PC-3 (cell line): ENCODE measurements around the gene LIMA1. TPM values are rescaled to one million over a fixed set of nuclear protein-coding genes. Genes with fewer than 3 reads are reported as not detected.

Experiments used
- ATAC-seq: fragments of 200-7000 bp; cut with Tn5 transposase; 2 replicates; pipeline ENCODE4 v1.9.1; 2020; ENCODE audit warnings: mild to moderate bottlenecking, moderate library complexity
- BruUV-seq: library from RNA; stranded (reverse); fragments of 400-500 nt; replicated peaks from 2 replicates; lab custom pipeline; 2021; lab: Mats Ljungman, UMichigan
- CTCF ChIA-PET: fragments of 300-600 bp; sonication (Branson Sonifier 250); formaldehyde crosslinking; loops from one replicate; lab custom pipeline; 2022; ENCODE audit warnings: antibody characterized with exemption; lab: Charles Lee
- POLR2A ChIA-PET: fragments of 300-600 bp; sonication (Branson Sonifier 250); formaldehyde crosslinking; loops from one replicate; lab custom pipeline; 2022; ENCODE audit warnings: antibody characterized with exemption; ENCODE audit not compliant: unreplicated experiment; lab: Charles Lee
- DNase-seq: peaks from one replicate; pipeline ENCODE4 v3.0.0-alpha.2; 2015
- H2AFZ ChIP-seq: fragments of 300-600 bp; sonication (generic); 2 replicates; pipeline ENCODE4 v1.6.0; 2016; ENCODE audit warnings: antibody characterized with exemption, low read length
- H3F3A ChIP-seq: fragments of 300-600 bp; sonication (generic); one replicate; pipeline ENCODE4 v1.6.0; 2017; ENCODE audit warnings: antibody characterized with exemption, low read length, control low read depth, mild to moderate bottlenecking; ENCODE audit not compliant: unreplicated experiment
- H3K27ac ChIP-seq: fragments of 300-600 bp; sonication (generic); 2 replicates; pipeline ENCODE4 v1.5.1; 2016; ENCODE audit warnings: mild to moderate bottlenecking, low read length
- H3K27me3 ChIP-seq: fragments of 300-600 bp; sonication (generic); 2 replicates; pipeline ENCODE4 v1.6.1; 2016; ENCODE audit warnings: low read length, mixed read lengths
- H3K36me3 ChIP-seq: fragments of 300-600 bp; sonication (generic); 2 replicates; pipeline ENCODE4 v1.6.1; 2016; ENCODE audit warnings: low read depth, mixed run types, low read length, mixed read lengths
- H3K4me1 ChIP-seq: fragments of 300-600 bp; sonication (generic); 2 replicates; pipeline ENCODE4 v1.5.1; 2016; ENCODE audit warnings: low read length; ENCODE audit not compliant: insufficient read depth
- H3K4me2 ChIP-seq: fragments of 300-600 bp; sonication (generic); 2 replicates; pipeline ENCODE4 v1.6.0; 2016; ENCODE audit warnings: low read length
- H3K4me3 ChIP-seq: fragments of 300-600 bp; sonication (generic); 2 replicates; pipeline ENCODE4 v1.5.1; 2016; ENCODE audit warnings: mild to moderate bottlenecking, low read length, mixed read lengths
- H3K79me2 ChIP-seq: fragments of 300-600 bp; sonication (generic); 2 replicates; pipeline ENCODE4 v1.6.1; 2017; ENCODE audit warnings: low read length, mixed read lengths
- H3K9ac ChIP-seq: fragments of 300-600 bp; sonication (generic); 2 replicates; pipeline ENCODE4 v1.6.0; 2016; ENCODE audit warnings: mild to moderate bottlenecking, low read length
- H3K9me2 ChIP-seq: fragments of 300-600 bp; sonication (generic); replicated peaks from 2 replicates; pipeline ENCODE4 v1.6.1; 2016; ENCODE audit warnings: mixed run types, low read length, mixed read lengths
- H3K9me3 ChIP-seq: fragments of 300-600 bp; sonication (generic); 2 replicates; pipeline ENCODE4 v1.6.1; 2016; ENCODE audit warnings: low read length, mixed read lengths
- H4K20me1 ChIP-seq: fragments of 300-600 bp; sonication (generic); 2 replicates; pipeline ENCODE4 v1.6.1; 2016; ENCODE audit warnings: low read length, mixed read lengths
- CTCF ChIP-seq: fragments of 300-600 bp; sonication (generic); conservative IDR thresholded peaks from 2 replicates; pipeline ENCODE4 v1.5.1; 2017; ENCODE audit warnings: antibody characterized with exemption, low read depth, mild to moderate bottlenecking, low read length
- EZH2 ChIP-seq: fragments of 300-600 bp; sonication (generic); IDR thresholded peaks from one replicate; pipeline ENCODE4 v1.6.1; 2017; ENCODE audit warnings: antibody characterized with exemption, mild to moderate bottlenecking, low read length; ENCODE audit not compliant: unreplicated experiment
- EZH2phosphoT487 ChIP-seq: fragments of 300-600 bp; sonication (generic); IDR thresholded peaks from 2 replicates; pipeline ENCODE4 v1.6.1; 2018; ENCODE audit warnings: mild to moderate bottlenecking, antibody characterized with exemption, low read length, borderline replicate concordance
- intact Hi-C: fragments of 100-400 bp; cut with micrococcal nuclease; formaldehyde crosslinking; loops from 2 replicates; pipeline ENCODE4 v1.9.0; 2023
- total RNA-seq: library from RNA; depleted of rRNA; stranded (reverse); fragments of >200 nt; gene quantifications from 2 replicates; pipeline ENCODE4 v1.2.3, GENCODE V29; 2014

The LIMA1 gene
- total RNA-seq, 1 experiment from 2014 or later = 45.1 TPM

GRCh38 chr12:50184261-50184660, 99.1 kb downstream of the LIMA1 start:
- ATAC-seq (no peak), DNase-seq (no peak)
- ChIA-PET POLR2A (no interaction called here), CTCF (interaction anchor here (1.9 kb wide), 1 partner anchor 130 kb away, joined by 5 read pairs; no protein-coding TSS in a partner anchor)
- H3F3A ChIP-seq = no peaks in the 10 kb centered on the region
- H3K27ac ChIP-seq = no peak overlapping the region
- H3K9me3 ChIP-seq = no peaks in the 10 kb centered on the region
- H3K9ac ChIP-seq = no peak overlapping the region
- peaks cover 26% of the 10 kb centered on the region for H3K4me1 ChIP-seq
- H4K20me1 ChIP-seq = no peaks in the 10 kb centered on the region
- H3K36me3 ChIP-seq = no peaks in the 10 kb centered on the region
- BruUV-seq = no TSS peak
- no peak overlapping the region for H2AFZ ChIP-seq
- H3K4me2 ChIP-seq = no peak overlapping the region
- intact Hi-C loops = loop anchor here (5.0 kb wide), 1 partner anchor 58 kb away; no protein-coding TSS in a partner anchor
- H3K4me3 ChIP-seq = no peak overlapping the region
- H3K79me2 ChIP-seq = no peaks in the 10 kb centered on the region
- H3K27me3 ChIP-seq = no peaks in the 10 kb centered on the region
- TF ChIP-seq CTCF (no peak), EZH2 (no peak), EZH2phosphoT487 (no peak)
- H3K9me2 ChIP-seq = no peaks in the 10 kb centered on the region

- Histone ChIP-seq H2AFZ (no peak overlapping the region), H3F3A (no peaks in the 10 kb centered on the region), H3K4me1 (peaks cover 26% of the 10 kb centered on the region), H3K27me3 (no peaks in the 10 kb centered on the region), H3K27ac (no peak overlapping the region), H3K36me3 (no peaks in the 10 kb centered on the region; the same call in 1 of the 2 replicates), H3K4me3 (no peak overlapping the region), H4K20me1 (no peaks in the 10 kb centered on the region), H3K79me2 (no peaks in the 10 kb centered on the region), H3K4me2 (no peak overlapping the region), H3K9me3 (no peaks in the 10 kb centered on the region), H3K9ac (no peak overlapping the region), H3K9me2 (no peaks in the 10 kb centered on the region)
- POLR2A ChIA-PET = no interaction called here
- TF ChIP-seq EZH2 (no peak), CTCF (peak; percentile 69)
- CTCF ChIA-PET = interaction anchor here (0.6 to 0.8 kb wide), 2 partner anchors 20 to 72 kb away, joined by 3 to 4 read pairs; no protein-coding TSS in a partner anchor
- DNase-seq (peak; percentile 61), ATAC-seq (peak; percentile 47)
- intact Hi-C loops = loop anchor here (1.0 to 5.0 kb wide), 3 partner anchors 60 to 132 kb away; no protein-coding TSS in a partner anchor
- no TSS peak for BruUV-seq
Observed at GRCh38 chr12:50182461-50182860, 100.9 kb downstream of the LIMA1 start.

DNA sequence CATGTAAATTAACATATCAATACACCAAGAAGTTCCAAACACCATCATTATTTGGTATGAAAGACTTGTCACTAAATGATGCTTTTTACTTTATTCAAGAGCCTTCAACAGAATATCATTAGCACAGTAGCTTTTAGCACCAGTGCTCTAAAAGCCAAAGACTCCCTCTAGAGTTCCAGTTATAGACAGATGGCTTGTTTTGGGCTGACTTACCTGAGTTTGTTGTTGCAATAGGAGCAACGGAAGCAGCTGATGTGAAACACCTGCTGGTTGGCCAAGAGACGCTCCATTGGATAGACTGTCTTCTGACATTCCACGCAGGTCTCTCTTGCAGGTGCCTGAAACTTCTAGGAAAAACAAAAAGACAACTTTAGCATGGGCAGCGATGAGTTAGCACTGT, 101.6 kb downstream of the LIMA1 start:
- no peak for DNase-seq
- no peaks in the 10 kb centered on the region for H3K27me3 ChIP-seq
- H3K27ac ChIP-seq = no peak overlapping the region
- no TSS peak for BruUV-seq
- TF ChIP-seq EZH2phosphoT487 = no peak
- no peak for TF ChIP-seq EZH2
- no peak for TF ChIP-seq CTCF
- no peaks in the 10 kb centered on the region for H4K20me1 ChIP-seq
- no peaks in the 10 kb centered on the region for H3K79me2 ChIP-seq
- ATAC-seq = no peak
- ChIA-PET POLR2A (interaction anchor here (0.6 to 0.7 kb wide), 2 partner anchors 41 to 75 kb away, joined by 3 read pairs; no protein-coding TSS in a partner anchor), CTCF (no interaction called here)
- no peaks in the 10 kb centered on the region for H3K9me3 ChIP-seq
- intact Hi-C loops = loop anchor here (1.0 to 5.0 kb wide), 3 partner anchors 61 to 133 kb away; no protein-coding TSS in a partner anchor
- no peaks in the 10 kb centered on the region for H3K9me2 ChIP-seq
- H3K36me3 ChIP-seq = no peaks in the 10 kb centered on the region; the same call in 1 of the 2 replicates
- no peaks in the 10 kb centered on the region for H3F3A ChIP-seq
- H3K4me1 ChIP-seq = peaks cover 19% of the 10 kb centered on the region; the same call in 1 of the 2 replicates
- no peak overlapping the region for H3K9ac ChIP-seq
- H3K4me2 ChIP-seq = no peak overlapping the region
- no peak overlapping the region for H2AFZ ChIP-seq
- H3K4me3 ChIP-seq = no peak overlapping the region
